ENCODE results near the gene BAZ1A. TPM values are rescaled to one million over a fixed set of nuclear protein-coding genes. Genes with fewer than 3 reads are reported as not detected.

Gene BAZ1A
- polyA plus RNA-seq, 2 of the 4 experiments (the other 2 are of a cell fraction), result 32.9 to 38.2 TPM

- FAIRE-seq, result no peak
- Histone ChIP-seq H3K4me2 (no peak overlapping the region), H3K4me1 (no peaks in the 10 kb centered on the region), H3K27ac (no peak overlapping the region), H3K4me3 (no peak overlapping the region), H3K9me3 (no peaks in the 10 kb centered on the region)
- ATAC-seq, result no peak
- ChIA-PET CTCF (no interaction called here), POLR2A (no interaction called here)
- TF ChIP-seq TFCP2L1 (CRISPR knock-in tag; IDR thresholded peaks at IDR 0.05) (no peak), HOXA7 (CRISPR knock-in tag; IDR thresholded peaks at IDR 0.05) (no peak), JUN (IDR thresholded peaks at IDR 0.05) (no peak), USF2 (IDR thresholded peaks at IDR 0.05) (no peak), HEYL (CRISPR knock-in tag; IDR thresholded peaks at IDR 0.05) (no peak), KDM1A (IDR thresholded peaks at IDR 0.05; ENCODE audit: low read depth) (no peak), ZC3H11A (IDR thresholded peaks at IDR 0.05) (no peak), FOSL2 (IDR thresholded peaks at IDR 0.05) (no peak), FOSL2 (CRISPR knock-in tag; IDR thresholded peaks at IDR 0.05) (no peak), SMC3 (IDR thresholded peaks at IDR 0.05) (no peak), BCL3 (IDR thresholded peaks at IDR 0.05) (no peak), POLR2AphosphoS2 (conservative IDR thresholded peaks at IDR 0.05; ENCODE audit: low read length) (no peak), NPAS2 (CRISPR knock-in tag; IDR thresholded peaks at IDR 0.05; ENCODE audit: borderline replicate concordance) (no peak), CEBPB (IDR thresholded peaks at IDR 0.05) (no peak), REST (IDR thresholded peaks at IDR 0.05) (no peak)
- DNase-seq (ENCODE audit: low read depth in 1 of 2, low spot score in 1 of 2), result no peak
- 100% methylated on average over 3 of the region's 3 CpGs for WGBS (ENCODE audit: missing lambda C conversion rate)
These were observed 96.4 kb downstream of the BAZ1A start for GRCh38 chr14:34778744-34779143.

DNA sequence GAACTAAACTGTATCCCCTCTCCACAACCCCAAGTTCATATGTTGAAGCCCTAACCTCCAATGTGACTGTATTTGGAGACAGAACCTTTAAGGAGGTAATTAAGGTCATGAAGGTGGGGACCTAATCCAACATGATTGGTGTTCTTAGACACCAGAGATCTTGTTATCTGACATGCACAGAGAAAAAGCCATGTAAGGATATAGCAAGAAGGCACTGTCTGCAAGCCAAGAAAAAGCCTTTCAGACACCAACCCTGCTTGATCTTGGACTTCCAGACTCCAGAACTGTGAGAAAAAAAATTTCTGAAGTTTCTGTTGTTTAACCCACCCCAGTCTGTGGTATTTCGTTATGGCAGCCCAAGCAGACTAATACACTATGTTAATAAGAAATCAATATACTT is 98.5 kb downstream of the BAZ1A start:
- ChIA-PET CTCF (interaction anchor here (0.6 kb wide), 1 partner anchor 10 kb away, joined by 3 read pairs; no protein-coding TSS in a partner anchor), POLR2A (interaction anchor here (0.7 kb wide), 1 partner anchor 8 kb away, joined by 3 read pairs; no protein-coding TSS in a partner anchor)
- H3K4me3 ChIP-seq, result no peak overlapping the region
- no peak for FAIRE-seq
- no peak overlapping the region for H3K27ac ChIP-seq
- H3K4me2 ChIP-seq, result no peak overlapping the region
- no peak for DNase-seq (ENCODE audit: low read depth in 1 of 2, low spot score in 1 of 2)
- H3K4me1 ChIP-seq, result no peaks in the 10 kb centered on the region
- no peaks in the 10 kb centered on the region for H3K9me3 ChIP-seq
- no peak for TF ChIP-seq HES2 (IDR thresholded peaks at IDR 0.05)
- no peak for TF ChIP-seq JUNB (IDR thresholded peaks at IDR 0.05)
- TF ChIP-seq NFE2L2 (conservative IDR thresholded peaks at IDR 0.05; ENCODE audit: low read length), result no peak
- TF ChIP-seq EHF (CRISPR knock-in tag; IDR thresholded peaks at IDR 0.05), result no peak
- no peak for TF ChIP-seq ESRRA (IDR thresholded peaks at IDR 0.05; ENCODE audit: borderline replicate concordance, low read length)
- TF ChIP-seq NR3C1 (IDR thresholded peaks at IDR 0.05), result no peak
- no peak for TF ChIP-seq HOXA7 (CRISPR knock-in tag; IDR thresholded peaks at IDR 0.05)
- no peak for TF ChIP-seq SREBF2 (IDR thresholded peaks at IDR 0.05)
- TF ChIP-seq, protein P1, sequence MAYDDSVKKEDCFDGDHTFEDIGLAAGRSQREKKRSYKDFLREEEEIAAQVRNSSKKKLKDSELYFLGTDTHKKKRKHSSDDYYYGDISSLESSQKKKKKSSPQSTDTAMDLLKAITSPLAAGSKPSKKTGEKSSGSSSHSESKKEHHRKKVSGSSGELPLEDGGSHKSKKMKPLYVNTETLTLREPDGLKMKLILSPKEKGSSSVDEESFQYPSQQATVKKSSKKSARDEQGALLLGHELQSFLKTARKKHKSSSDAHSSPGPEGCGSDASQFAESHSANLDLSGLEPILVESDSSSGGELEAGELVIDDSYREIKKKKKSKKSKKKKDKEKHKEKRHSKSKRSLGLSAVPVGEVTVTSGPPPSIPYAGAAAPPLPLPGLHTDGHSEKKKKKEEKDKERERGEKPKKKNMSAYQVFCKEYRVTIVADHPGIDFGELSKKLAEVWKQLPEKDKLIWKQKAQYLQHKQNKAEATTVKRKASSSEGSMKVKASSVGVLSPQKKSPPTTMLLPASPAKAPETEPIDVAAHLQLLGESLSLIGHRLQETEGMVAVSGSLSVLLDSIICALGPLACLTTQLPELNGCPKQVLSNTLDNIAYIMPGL (CRISPR knock-in tag; IDR thresholded peaks at IDR 0.05; ENCODE audit: borderline replicate concordance), result no peak
- ATAC-seq, result no peak
- 77% methylated on average over 1 of the region's 1 CpG for WGBS (ENCODE audit: missing lambda C conversion rate)
